ENCODE results near the gene HM13. TPM values are rescaled to one million over a fixed set of nuclear protein-coding genes. Genes with fewer than 3 reads are reported as not detected.
A peak's percentile ranks its signal among the peaks of the same experiment; 100 is the strongest.

HM13 gene
- total and polyA plus RNA-seq, 9 of the 15 experiments (the other 6 are each of a cell fraction or from before 2014, with no cell fraction given): 7.7 to 136 (median 74.5) TPM

GRCh38 chr20:31572701-31573554 is 58.7 kb downstream of the HM13 start (continued):
- TF ChIP-seq ATF2 (CRISPR knock-in tag; IDR thresholded peaks at IDR 0.05) (no peak), ESRRA (IDR thresholded peaks at IDR 0.05; ENCODE audit: borderline replicate concordance, low read depth) (peak; percentile 60; the same call in 1 of the 2 replicates), ZNF12 (CRISPR knock-in tag; IDR thresholded peaks at IDR 0.05) (no peak), SMARCC2 (IDR thresholded peaks at IDR 0.05; ENCODE audit: low read depth) (peak; percentile 72; the same call in 1 of the 2 replicates), SAFB (IDR thresholded peaks at IDR 0.05; ENCODE audit: borderline replicate concordance, low read depth, low read length) (no peak), RBM14 (IDR thresholded peaks at IDR 0.05; ENCODE audit: borderline replicate concordance, insufficient read depth, low read depth, low read length) (no peak), ZMIZ1 (IDR thresholded peaks at IDR 0.05; ENCODE audit: low read depth in 2 of 2, low read length in 2 of 2) (peak in 1 of 2 experiments; percentile 68; a peak in 1 of 4 replicates), CCAR2 (IDR thresholded peaks at IDR 0.05; ENCODE audit: low read depth, low read length) (no peak), XRCC4 (IDR thresholded peaks at IDR 0.05; ENCODE audit: extremely low read depth, insufficient read depth, insufficient read length) (no peak), SOX6 (IDR thresholded peaks at IDR 0.05) (peak; percentile 58; the same call in 1 of the 2 replicates), FOXA1 (IDR thresholded peaks at IDR 0.05; ENCODE audit: borderline replicate concordance) (no peak), SMAD1 (IDR thresholded peaks at IDR 0.05; ENCODE audit: low read depth, low read length, partially characterized antibody) (peak; percentile 61), HDAC8 (tag; IDR thresholded peaks at IDR 0.05) (0 out of 2 replicates have a peak, but pooled peaks have one; percentile 63), MCM3 (IDR thresholded peaks at IDR 0.05) (no peak)
- TF ChIP-seq, protein P1, sequence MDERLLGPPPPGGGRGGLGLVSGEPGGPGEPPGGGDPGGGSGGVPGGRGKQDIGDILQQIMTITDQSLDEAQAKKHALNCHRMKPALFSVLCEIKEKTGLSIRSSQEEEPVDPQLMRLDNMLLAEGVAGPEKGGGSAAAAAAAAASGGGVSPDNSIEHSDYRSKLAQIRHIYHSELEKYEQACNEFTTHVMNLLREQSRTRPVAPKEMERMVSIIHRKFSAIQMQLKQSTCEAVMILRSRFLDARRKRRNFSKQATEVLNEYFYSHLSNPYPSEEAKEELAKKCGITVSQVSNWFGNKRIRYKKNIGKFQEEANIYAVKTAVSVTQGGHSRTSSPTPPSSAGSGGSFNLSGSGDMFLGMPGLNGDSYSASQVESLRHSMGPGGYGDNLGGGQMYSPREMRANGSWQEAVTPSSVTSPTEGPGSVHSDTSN (CRISPR knock-in tag; IDR thresholded peaks at IDR 0.05; ENCODE audit: low read depth): no peak
- TF ChIP-seq, protein P1 (tag; conservative IDR thresholded peaks at IDR 0.05; ENCODE audit: low read depth): 0 out of 2 replicates have a peak, but pooled peaks have one; percentile 36
- TF ChIP-seq, protein P2, sequence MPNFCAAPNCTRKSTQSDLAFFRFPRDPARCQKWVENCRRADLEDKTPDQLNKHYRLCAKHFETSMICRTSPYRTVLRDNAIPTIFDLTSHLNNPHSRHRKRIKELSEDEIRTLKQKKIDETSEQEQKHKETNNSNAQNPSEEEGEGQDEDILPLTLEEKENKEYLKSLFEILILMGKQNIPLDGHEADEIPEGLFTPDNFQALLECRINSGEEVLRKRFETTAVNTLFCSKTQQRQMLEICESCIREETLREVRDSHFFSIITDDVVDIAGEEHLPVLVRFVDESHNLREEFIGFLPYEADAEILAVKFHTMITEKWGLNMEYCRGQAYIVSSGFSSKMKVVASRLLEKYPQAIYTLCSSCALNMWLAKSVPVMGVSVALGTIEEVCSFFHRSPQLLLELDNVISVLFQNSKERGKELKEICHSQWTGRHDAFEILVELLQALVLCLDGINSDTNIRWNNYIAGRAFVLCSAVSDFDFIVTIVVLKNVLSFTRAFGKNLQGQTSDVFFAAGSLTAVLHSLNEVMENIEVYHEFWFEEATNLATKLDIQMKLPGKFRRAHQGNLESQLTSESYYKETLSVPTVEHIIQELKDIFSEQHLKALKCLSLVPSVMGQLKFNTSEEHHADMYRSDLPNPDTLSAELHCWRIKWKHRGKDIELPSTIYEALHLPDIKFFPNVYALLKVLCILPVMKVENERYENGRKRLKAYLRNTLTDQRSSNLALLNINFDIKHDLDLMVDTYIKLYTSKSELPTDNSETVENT (CRISPR knock-in tag; IDR thresholded peaks at IDR 0.05): peak; percentile 35; the same call in 1 of the 2 replicates
